A549 (cell line): ENCODE measurements around the gene LIPT2. TPM values are rescaled to one million over a fixed set of nuclear protein-coding genes. Genes with fewer than 3 reads are reported as not detected.

ENCODE experiments used
- ATAC-seq, 2 experiments: fragments of 200-7000 bp in 1 of 2; fragments of >200 bp in 1 of 2; cut with Nextera tagmentation in 1 of 2; cut with Tn5 transposase in 1 of 2; 3 replicates each; pipeline versions ENCODE4 v1.8.0 to v1.9.1; 2018 to 2020; ENCODE audit warnings: mild to moderate bottlenecking in 1 of 2, moderate library complexity in 1 of 2
- CTCF ChIA-PET: fragments of 300-600 bp; sonication (Branson Sonifier 250); formaldehyde crosslinking; extraction: SDS; loops from one replicate; lab custom pipeline; 2021; ENCODE audit warnings: antibody characterized with exemption, inconsistent platforms; lab: Yijun Ruan, JAX
- POLR2A ChIA-PET: fragments of 350-600 bp; formaldehyde crosslinking; extraction: SDS; loops from one replicate; lab custom pipeline; 2021; ENCODE audit warnings: antibody characterized with exemption, inconsistent platforms; lab: Yijun Ruan, JAX
- DNase-seq, 2 experiments: peaks; one replicate each; pipeline versions ENCODE4 v3.0.0 to v3.0.0-alpha.2; 2011 to 2016; ENCODE audit warnings: low read depth in 1 of 2, low spot score in 1 of 2
- FAIRE-seq: peaks from 2 replicates; lab custom pipeline; 2011; peaks lifted over from hg19 to GRCh38; lab: Jason Lieb, UNC
- H3K27ac ChIP-seq, 2 experiments: fragments of >200 bp; sonication (Bioruptor Twin); formaldehyde crosslinking; 3 replicates each; pipeline ENCODE4 v1.5.1; 2016 to 2017
- H3K4me1 ChIP-seq: fragments of >200 bp; sonication (Bioruptor Twin); formaldehyde crosslinking; 3 replicates; pipeline ENCODE4 v1.6.1; 2016
- H3K4me2 ChIP-seq: fragments of >200 bp; sonication (Bioruptor Twin); formaldehyde crosslinking; 3 replicates; pipeline ENCODE4 v1.6.1; 2016
- H3K4me3 ChIP-seq: fragments of >200 bp; sonication (Bioruptor Twin); formaldehyde crosslinking; 3 replicates; pipeline ENCODE4 v1.5.1; 2016
- H3K9me3 ChIP-seq: fragments of >200 bp; sonication (Bioruptor Twin); formaldehyde crosslinking; 3 replicates; pipeline ENCODE4 v1.6.1; 2016
- E2F6 ChIP-seq: IDR thresholded peaks from 2 replicates; pipeline ENCODE4 v1.6.1; 2012; ENCODE audit warnings: low read depth, borderline replicate concordance
- FOSB ChIP-seq: fragments of 250-450 bp; sonication (Bioruptor Pico); IDR thresholded peaks from 2 replicates; pipeline ENCODE4 v1.5.0; 2020; ENCODE audit warnings: mild to moderate bottlenecking, moderate library complexity
- FOSL2 ChIP-seq, 2 experiments: fragments of 450-650 bp in 1 of 2; fragments of >200 bp in 1 of 2; sonication (Bioruptor Twin) in 1 of 2; formaldehyde crosslinking; IDR thresholded peaks; 2 replicates each; pipeline versions ENCODE4 v1.5.0 to v1.6.1; 2016 to 2020; ENCODE audit warnings: mild to moderate bottlenecking in 1 of 2, moderate library complexity in 1 of 2
- HDAC2 ChIP-seq: fragments of 200-600 bp; sonication (generic); IDR thresholded peaks from 2 replicates; pipeline ENCODE4 v1.6.1; 2016
- JUNB ChIP-seq: fragments of >200 bp; sonication (Bioruptor Twin); formaldehyde crosslinking; IDR thresholded peaks from 2 replicates; pipeline ENCODE4 v1.6.1; 2016
- RAD21 ChIP-seq, 2 experiments: fragments of >200 bp in 1 of 2; sonication (Bioruptor Twin) in 1 of 2; formaldehyde crosslinking in 1 of 2; IDR thresholded peaks in 1 of 2; conservative IDR thresholded peaks in 1 of 2; 2 replicates in 1 of 2; 3 replicates in 1 of 2; pipeline ENCODE4 v1.6.1; 2012 to 2018; ENCODE audit warnings: inconsistent platforms in 1 of 2
- SMC3 ChIP-seq: fragments of >200 bp; sonication (Bioruptor Twin); formaldehyde crosslinking; IDR thresholded peaks from 3 replicates; pipeline ENCODE4 v1.6.1; 2018; ENCODE audit warnings: inconsistent platforms
- WGBS: methylation state at CpG from one replicate; pipeline ENCODE4 v1.1.6; 2017; ENCODE audit errors: missing lambda C conversion rate; 5-methylcytosine and 5-hydroxymethylcytosine counted together
- polyA plus RNA-seq, 4 experiments: library from polyadenylated mRNA; depleted of rRNA in 3 of 4; stranded (reverse); fragments of >200 nt; fragmentation: RNase III in 1 of 4; extraction: RNeasy Plus Mini Kit Qiagen cat#74134 plus additional on column Dnase treatment in 1 of 4; gene quantifications; 2 replicates in 3 of 4; 3 replicates in 1 of 4; pipeline ENCODE4 v1.2.3, GENCODE V29; 2011 to 2017
- small RNA-seq, 6 experiments: library from RNA; depleted of rRNA; stranded (forward); fragments of <200 nt; gene quantifications; one replicate each; pipeline ENCODE3, GENCODE V24; 2012
- TF ChIP-seq, protein P1 (sequence below): fragments of >200 bp; sonication (Bioruptor Twin); formaldehyde crosslinking; IDR thresholded peaks from 3 replicates; pipeline ENCODE4 v1.5.1; 2016

LIPT2 gene
- polyA plus RNA-seq, 2 of the 4 experiments (the other 2 are of a cell fraction), result 4.8 to 9.8 TPM

GRCh38 chr11:74443071-74443864, 50.3 kb downstream of the LIPT2 start:
- H3K4me2 ChIP-seq, result peak overlapping the region; percentile 60
- FAIRE-seq, result no peak
- POLR2A ChIA-PET, result interaction anchor here (0.6 to 1.1 kb wide), 2 partner anchors 127 to 187 kb away, joined by 3 to 7 read pairs; no protein-coding TSS in a partner anchor
- peak overlapping the region; percentile 62 to 71 for H3K27ac ChIP-seq
- peak; percentile 44 to 74 for DNase-seq
- WGBS, result 51% methylated on average over 8 of the region's 8 CpGs
- CTCF ChIA-PET, result interaction anchor here (0.7 to 19.2 kb wide), 17 partner anchors 8 to 273 kb away, joined by 3 to 331 read pairs (median 4); partner anchors contain the start of genes C2CD3, PGM2L1 and PPME1
- no peak overlapping the region for H3K4me3 ChIP-seq
- TF ChIP-seq FOSB (CRISPR knock-in tag) (no peak), SMC3 (peak; percentile 90), RAD21 (conservative IDR thresholded peaks at IDR 0.05 in 1 of 2, IDR thresholded peaks at IDR 0.05 in 1 of 2) (peak; percentile 84 to 88)
- TF ChIP-seq, protein P1, sequence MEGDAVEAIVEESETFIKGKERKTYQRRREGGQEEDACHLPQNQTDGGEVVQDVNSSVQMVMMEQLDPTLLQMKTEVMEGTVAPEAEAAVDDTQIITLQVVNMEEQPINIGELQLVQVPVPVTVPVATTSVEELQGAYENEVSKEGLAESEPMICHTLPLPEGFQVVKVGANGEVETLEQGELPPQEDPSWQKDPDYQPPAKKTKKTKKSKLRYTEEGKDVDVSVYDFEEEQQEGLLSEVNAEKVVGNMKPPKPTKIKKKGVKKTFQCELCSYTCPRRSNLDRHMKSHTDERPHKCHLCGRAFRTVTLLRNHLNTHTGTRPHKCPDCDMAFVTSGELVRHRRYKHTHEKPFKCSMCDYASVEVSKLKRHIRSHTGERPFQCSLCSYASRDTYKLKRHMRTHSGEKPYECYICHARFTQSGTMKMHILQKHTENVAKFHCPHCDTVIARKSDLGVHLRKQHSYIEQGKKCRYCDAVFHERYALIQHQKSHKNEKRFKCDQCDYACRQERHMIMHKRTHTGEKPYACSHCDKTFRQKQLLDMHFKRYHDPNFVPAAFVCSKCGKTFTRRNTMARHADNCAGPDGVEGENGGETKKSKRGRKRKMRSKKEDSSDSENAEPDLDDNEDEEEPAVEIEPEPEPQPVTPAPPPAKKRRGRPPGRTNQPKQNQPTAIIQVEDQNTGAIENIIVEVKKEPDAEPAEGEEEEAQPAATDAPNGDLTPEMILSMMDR, result peak; percentile 69
- peak; percentile 89 to 95 for ATAC-seq
- peaks cover 11% of the 10 kb centered on the region; the same call in 1 of the 3 replicates for H3K9me3 ChIP-seq
- peaks cover 20% of the 10 kb centered on the region for H3K4me1 ChIP-seq

- POLR2A ChIA-PET, result interaction anchor here (1.1 kb wide), 1 partner anchor 186 kb away, joined by 3 read pairs; no protein-coding TSS in a partner anchor
- 0 out of 2 replicates have a peak, but pooled peaks have one; percentile 17 for TF ChIP-seq JUNB
- no peak for TF ChIP-seq HDAC2
- no peak for TF ChIP-seq FOSL2 (IDR thresholded peaks at IDR 0.05)
- TF ChIP-seq FOSL2 (CRISPR knock-in tag; IDR thresholded peaks at IDR 0.05), result no peak
- no peak for TF ChIP-seq E2F6
- Histone ChIP-seq H3K9me3 (peaks cover 11% of the 10 kb centered on the region; the same call in 1 of the 3 replicates), H3K4me2 (peak overlapping the region; percentile 60), H3K4me3 (no peak overlapping the region), H3K27ac (peak overlapping the region; percentile 62 to 71), H3K4me1 (peaks cover 22% of the 10 kb centered on the region)
- WGBS, result 2% methylated on average over 3 of the region's 3 CpGs
- no peak for FAIRE-seq
- ATAC-seq, result peak; percentile 80 to 86; a peak in 5 of 6 replicates
- DNase-seq, result peak in 1 of 2 experiments; percentile 42
- CTCF ChIA-PET, result interaction anchor here (0.5 to 19.2 kb wide), 14 partner anchors 7 to 196 kb away, joined by 3 to 331 read pairs (median 4); no protein-coding TSS in a partner anchor
Observed at GRCh38 chr11:74442636-74443035, 50.9 kb downstream of the LIPT2 start.

Small RNA genes lying within 50 kb of the gene (small RNA-seq; reads per million reads assigned to genes)
- 0 reads per million in 6 experiments for gene CYCSP27

Other genes with a start within 250 kb of the LIPT2 start
- 50.4 and 58.5 TPM in 2 replicates for gene P4HA3, start 182.1 kb downstream of the LIPT2 start, polyA plus RNA-seq (2011; rRNA removed)
- gene P4HA3, start 182.1 kb downstream of the LIPT2 start, polyA plus RNA-seq (2017; fragmentation: RNase III; extraction: RNeasy Plus Mini Kit Qiagen cat#74134 plus additional on column Dnase treatment), result 32.3 to 53.1 TPM (median 48.1 TPM) in 3 replicates
- 17.6 and 21.8 TPM in 2 replicates for gene PGM2L1, start 95.3 kb downstream of the LIPT2 start, polyA plus RNA-seq (2011; rRNA removed)
- gene PGM2L1, start 95.3 kb downstream of the LIPT2 start, polyA plus RNA-seq (2017; fragmentation: RNase III; extraction: RNeasy Plus Mini Kit Qiagen cat#74134 plus additional on column Dnase treatment), result 15.4 to 24.9 TPM (median 23.5 TPM) in 3 replicates
- gene KCNE3, start 26.2 kb downstream of the LIPT2 start, polyA plus RNA-seq (2011; rRNA removed), result 0.56 and 0.70 TPM in 2 replicates
- gene KCNE3, start 26.2 kb downstream of the LIPT2 start, polyA plus RNA-seq (2017; fragmentation: RNase III; extraction: RNeasy Plus Mini Kit Qiagen cat#74134 plus additional on column Dnase treatment), result 0.20 to 0.34 TPM (median 0.23 TPM) in 3 replicates
- gene POLD3, start 98.9 kb upstream of the LIPT2 start, polyA plus RNA-seq (2011; rRNA removed), result 36.3 and 37.9 TPM in 2 replicates
- gene POLD3, start 98.9 kb upstream of the LIPT2 start, polyA plus RNA-seq (2017; fragmentation: RNase III; extraction: RNeasy Plus Mini Kit Qiagen cat#74134 plus additional on column Dnase treatment), result 20.7 to 22.1 TPM (median 21.7 TPM) in 3 replicates
- 1.8 and 2.3 TPM in 2 replicates for gene CHRDL2, start 237.7 kb upstream of the LIPT2 start, polyA plus RNA-seq (2011; rRNA removed)
- gene CHRDL2, start 237.7 kb upstream of the LIPT2 start, polyA plus RNA-seq (2017; fragmentation: RNase III; extraction: RNeasy Plus Mini Kit Qiagen cat#74134 plus additional on column Dnase treatment), result 2.6 to 5.8 TPM (median 5.4 TPM) in 3 replicates